ENCODE measurements around the gene ITPRIPL2. TPM values are rescaled to one million over a fixed set of nuclear protein-coding genes. Genes with fewer than 3 reads are reported as not detected.

ITPRIPL2 gene
- polyA plus RNA-seq, 4 donors = 16.3 to 19.9 (median 17.9) TPM

GRCh38 chr16:19138601-19139000, 24.8 kb downstream of the ITPRIPL2 start:
- DNase-seq (ENCODE audit: low read depth in 4 of 4, low spot score in 2 of 4) = no peak

- no peak for DNase-seq (ENCODE audit: low read depth in 4 of 4, low spot score in 2 of 4)
Observed at GRCh38 chr16:19139436-19140091, 25.8 kb downstream of the ITPRIPL2 start.

GRCh38 chr16:19140396-19140795, 26.6 kb downstream of the ITPRIPL2 start:
- no peak for DNase-seq (ENCODE audit: low read depth in 4 of 4, low spot score in 2 of 4)

GRCh38 chr16:19142939-19143598, 29.3 kb downstream of the ITPRIPL2 start:
- no peak for DNase-seq (ENCODE audit: low read depth in 4 of 4, low spot score in 2 of 4)

GRCh38 chr16:19143599-19143956, 29.8 kb downstream of the ITPRIPL2 start:
- DNase-seq (ENCODE audit: low read depth in 4 of 4, low spot score in 2 of 4) = no peak

GRCh38 chr16:19145010-19145409, 31.2 kb downstream of the ITPRIPL2 start:
- no peak for DNase-seq (ENCODE audit: low read depth in 4 of 4, low spot score in 2 of 4)

GRCh38 chr16:19147126-19147525, 33.4 kb downstream of the ITPRIPL2 start:
- no peak for DNase-seq (ENCODE audit: low read depth in 4 of 4, low spot score in 2 of 4)

- no peak for DNase-seq (ENCODE audit: low read depth in 4 of 4, low spot score in 2 of 4)
Observed at GRCh38 chr16:19147627-19148026, 33.9 kb downstream of the ITPRIPL2 start.

- no peak for DNase-seq (ENCODE audit: low read depth in 4 of 4, low spot score in 2 of 4)
Observed at GRCh38 chr16:19148189-19148588, 34.4 kb downstream of the ITPRIPL2 start.

- DNase-seq (ENCODE audit: low read depth in 4 of 4, low spot score in 2 of 4) = no peak
Observed at GRCh38 chr16:19151310-19151709, 37.5 kb downstream of the ITPRIPL2 start.

GRCh38 chr16:19152042-19152441, 38.3 kb downstream of the ITPRIPL2 start:
- DNase-seq (ENCODE audit: low read depth in 4 of 4, low spot score in 2 of 4) = no peak

- no peak for DNase-seq (ENCODE audit: low read depth in 4 of 4, low spot score in 2 of 4)
Observed at GRCh38 chr16:19153876-19154275, 40.1 kb downstream of the ITPRIPL2 start.

- DNase-seq (ENCODE audit: low read depth in 4 of 4, low spot score in 2 of 4) = no peak
Observed at GRCh38 chr16:19162085-19162484, 48.3 kb downstream of the ITPRIPL2 start.

GRCh38 chr16:19163215-19163614, 49.5 kb downstream of the ITPRIPL2 start:
- DNase-seq (ENCODE audit: low read depth in 4 of 4, low spot score in 2 of 4) = no peak

GRCh38 chr16:19164285-19164684, 50.5 kb downstream of the ITPRIPL2 start:
- no peak for DNase-seq (ENCODE audit: low read depth in 4 of 4, low spot score in 2 of 4)

- no peak for DNase-seq (ENCODE audit: low read depth in 4 of 4, low spot score in 2 of 4)
Observed at GRCh38 chr16:19165101-19165500, 51.3 kb downstream of the ITPRIPL2 start.

GRCh38 chr16:19166500-19166899, 52.7 kb downstream of the ITPRIPL2 start:
- no peak for DNase-seq (ENCODE audit: low read depth in 4 of 4, low spot score in 2 of 4)

- peak in 2 of 4 donors; percentile 39 to 61 for DNase-seq (ENCODE audit: low read depth in 4 of 4, low spot score in 2 of 4)
Observed at GRCh38 chr16:19167710-19168370, 54.1 kb downstream of the ITPRIPL2 start, which contains the start of gene SYT17. SYT17 (plus strand) TSS chr16:19168240; CDS start chr16:19168647, 407 bp downstream.

- no peak for DNase-seq (ENCODE audit: low read depth in 4 of 4, low spot score in 2 of 4)
Observed at GRCh38 chr16:19168371-19169081, 54.8 kb downstream of the ITPRIPL2 start.

GRCh38 chr16:19169082-19169639, 55.4 kb downstream of the ITPRIPL2 start:
- no peak for DNase-seq (ENCODE audit: low read depth in 4 of 4, low spot score in 2 of 4)

Data from left renal cortex interstitium (tissue), 4 donors.